HL-60/S4 treated with retinoic acid at 250 ng/mL for 4 days and 3 days (cell line): ENCODE measurements around the gene NISCH.

Source experiments
- in situ Hi-C: fragments of 300-500 bp; cut with MboI; formaldehyde crosslinking; loops from 2 replicates; pipeline ENCODE4 v1.7.0; 2022; ENCODE audit warnings: low sequenced_read_pairs

Gene NISCH

GRCh38 chr3:52446631-52447511 lies 8.5 kb upstream of the NISCH start:
- in situ Hi-C loops = no loop called here

DNA sequence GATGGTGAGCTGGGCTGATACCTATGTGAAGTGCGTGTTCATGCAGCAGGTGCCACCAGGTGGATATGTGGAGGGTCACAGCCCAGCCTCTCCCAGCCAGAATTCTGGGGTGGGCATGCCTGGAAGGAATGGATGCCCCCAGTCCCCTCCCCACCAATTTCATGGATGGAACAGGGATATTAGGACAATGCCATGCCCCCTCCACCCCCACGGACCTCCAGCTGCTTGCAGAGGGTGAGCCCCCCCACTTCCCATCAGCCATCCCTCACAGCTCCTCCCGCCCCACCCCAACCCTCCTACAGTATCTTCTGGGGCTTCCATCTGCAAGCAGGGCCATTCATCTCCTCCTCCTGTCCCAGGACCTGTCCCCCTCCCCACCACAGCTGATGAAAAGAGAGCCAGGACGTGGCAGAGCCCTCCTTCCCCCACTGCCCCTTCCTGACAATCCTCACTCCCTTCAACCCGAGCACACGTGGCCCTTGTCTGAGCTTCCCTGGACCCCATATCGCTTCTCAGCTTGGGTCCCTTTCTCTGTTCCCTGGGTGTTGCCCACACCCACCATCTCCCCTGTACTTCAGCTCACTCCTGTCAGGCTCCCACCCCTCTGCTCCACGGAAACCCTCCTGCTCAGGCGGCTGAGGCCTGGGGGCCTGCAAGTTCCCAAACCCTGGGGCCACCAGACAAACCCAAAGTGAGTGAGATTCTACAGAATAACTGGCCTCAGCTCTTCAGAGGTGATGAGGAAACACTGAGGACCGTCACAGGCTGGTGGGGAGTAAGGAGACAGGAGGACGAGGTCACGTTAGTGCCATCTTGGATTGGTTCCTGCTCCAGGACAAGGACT lies 7.7 kb upstream of the NISCH start:
- in situ Hi-C loops = no loop called here

DNA sequence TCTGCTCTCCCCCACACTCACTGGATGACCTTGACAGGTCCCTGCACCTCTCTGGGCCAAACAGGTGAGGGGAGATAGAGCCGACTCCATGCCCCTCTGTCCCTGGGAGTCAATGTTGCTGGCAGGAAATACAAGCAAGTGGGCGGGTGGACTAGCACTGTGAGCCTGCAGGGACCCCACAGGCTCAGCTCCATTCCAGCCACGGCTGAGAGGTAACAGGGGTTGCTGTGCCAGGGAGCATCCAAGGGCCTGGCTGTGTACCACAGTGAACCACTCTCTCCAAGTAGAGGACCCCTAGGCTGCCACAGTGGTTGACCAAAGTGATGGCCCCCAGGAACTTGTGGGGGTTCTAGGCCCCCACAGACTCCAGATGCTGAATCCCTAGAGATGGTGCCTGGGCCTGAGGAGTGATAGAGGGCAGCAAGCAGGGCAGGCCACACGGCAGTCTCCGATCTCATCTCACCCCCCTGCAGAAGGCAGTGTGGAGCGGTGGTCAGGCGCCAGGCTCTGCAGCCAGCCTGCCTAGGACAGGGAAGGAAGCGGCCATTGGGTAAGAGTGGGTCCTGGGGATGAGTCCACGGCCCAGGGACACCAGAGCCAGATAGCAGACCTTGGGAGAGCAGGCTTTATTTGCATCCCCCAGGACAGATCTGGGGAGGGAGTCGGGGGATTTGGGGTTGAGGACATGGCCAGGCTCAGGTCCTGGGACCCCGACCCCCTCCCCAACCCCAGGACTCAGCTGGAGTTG lies 4.7 kb upstream of the NISCH start:
- in situ Hi-C loops = no loop called here

- in situ Hi-C loops = no loop called here
These were observed 3.9 kb upstream of the NISCH start for GRCh38 chr3:52451237-52452083.

DNA sequence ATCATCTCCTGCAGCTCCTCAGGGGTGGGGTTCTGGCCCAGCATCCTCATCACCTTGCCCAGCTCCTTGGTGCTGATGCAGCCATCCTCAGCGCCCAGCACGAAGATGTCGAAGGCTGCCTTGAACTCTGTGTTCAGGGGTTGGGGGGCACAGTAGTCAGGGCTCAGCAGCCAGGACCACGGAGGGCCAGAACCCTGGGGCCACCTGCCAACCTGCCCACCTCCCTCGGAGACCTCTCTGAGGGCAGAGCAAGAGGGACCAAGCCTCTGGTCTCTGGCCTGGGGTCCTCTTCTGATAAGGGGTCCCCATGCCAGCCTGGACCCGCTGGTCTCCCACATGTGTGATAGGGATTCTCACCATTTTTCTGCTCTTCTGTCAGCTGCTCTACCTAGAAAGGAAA lies 3.3 kb upstream of the NISCH start:
- in situ Hi-C loops = no loop called here

DNA sequence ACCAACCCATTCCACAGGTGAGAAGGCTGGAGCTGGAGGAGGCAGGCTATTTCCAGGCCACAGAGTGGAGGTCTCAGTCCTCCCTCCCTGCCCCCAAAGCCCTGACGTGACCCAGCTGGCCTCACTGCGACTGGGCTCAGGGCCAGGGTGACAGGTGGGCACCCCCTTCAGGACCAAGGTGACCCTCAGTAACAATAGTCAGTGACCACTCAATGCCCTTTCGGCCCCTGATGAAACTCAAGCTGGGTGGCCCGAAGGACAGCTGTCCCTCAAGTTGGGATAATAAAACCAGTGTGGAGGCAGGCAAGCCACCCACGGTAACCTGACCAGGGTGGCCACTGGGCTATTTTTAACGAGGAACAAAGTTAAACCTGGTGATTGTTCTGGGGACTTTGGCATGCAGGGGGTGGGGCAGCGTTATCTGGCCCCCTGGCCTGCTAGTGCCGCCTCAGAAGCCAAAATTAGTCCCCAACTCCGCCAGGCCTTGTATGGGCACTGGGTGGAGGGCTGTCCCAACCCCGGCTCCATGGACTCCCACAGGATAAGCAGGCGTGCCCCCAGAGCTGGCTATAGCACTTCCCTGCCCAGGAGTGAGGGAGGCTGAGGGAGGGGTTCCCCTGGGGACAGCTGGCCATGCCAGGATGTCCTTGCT lies 2.7 kb upstream of the NISCH start:
- in situ Hi-C loops = no loop called here

DNA sequence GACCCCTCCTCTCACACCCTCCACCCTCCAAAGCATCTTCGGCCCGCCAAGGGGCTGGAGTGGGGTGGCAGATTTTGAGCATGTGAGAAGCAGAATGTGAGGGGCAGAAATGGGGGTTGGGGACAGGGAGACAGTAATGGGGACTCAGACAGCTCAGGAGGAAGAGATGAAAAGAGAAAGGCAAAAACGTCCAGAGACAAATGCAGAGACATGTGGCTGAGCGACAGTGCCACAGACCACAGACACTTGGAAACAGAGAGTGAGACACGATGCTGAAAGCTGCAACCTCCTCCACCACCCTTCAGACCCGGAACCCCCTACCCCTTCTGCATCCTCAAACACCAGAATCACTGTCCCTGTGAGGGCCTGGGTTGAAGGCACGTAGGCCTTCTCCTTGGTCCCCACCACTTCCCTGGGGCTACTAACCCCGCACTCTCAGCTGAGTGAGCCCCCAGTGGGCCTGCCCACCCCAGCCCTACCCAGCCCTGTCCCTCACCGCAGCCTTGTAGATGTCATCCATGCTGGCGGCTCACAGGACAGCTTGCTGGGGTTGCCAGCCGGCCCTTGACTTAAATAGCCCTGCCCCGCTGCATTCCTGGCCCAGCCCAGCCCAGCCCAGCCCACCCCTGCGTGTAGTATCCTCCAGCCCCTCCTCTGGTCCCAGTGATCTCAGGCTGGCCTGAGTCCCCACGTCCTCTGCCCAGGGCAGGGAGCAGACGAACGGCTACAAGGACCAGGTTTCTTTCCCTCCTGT lies 1.7 kb upstream of the NISCH start, which contains the start of gene TNNC1:
TNNC1 (minus strand) TSS at position 546 of the 754 bp plus-strand sequence; CDS start at position 520, 26 bp downstream.
- in situ Hi-C loops = no loop called here

- in situ Hi-C loops = no loop called here
These were observed 1.0 kb upstream of the NISCH start for GRCh38 chr3:52454250-52454937.

DNA sequence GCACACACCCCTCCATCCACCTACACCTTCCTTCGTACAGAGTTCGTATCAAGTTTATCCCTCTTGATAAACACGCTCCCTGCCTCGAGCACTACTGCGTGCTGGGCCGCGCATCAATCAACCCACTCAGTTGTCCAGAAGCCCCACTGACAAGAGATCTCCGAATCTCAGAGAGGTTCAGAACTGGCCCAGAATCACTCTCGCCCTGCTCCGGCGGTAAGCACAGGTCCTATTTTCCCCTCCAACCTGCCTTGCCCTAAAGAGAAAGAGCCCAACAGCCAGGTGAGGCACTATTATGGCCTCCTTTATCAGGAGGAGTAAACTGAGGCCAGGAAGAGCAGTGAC lies 494 bp upstream of the NISCH start:
- in situ Hi-C loops = no loop called here

DNA sequence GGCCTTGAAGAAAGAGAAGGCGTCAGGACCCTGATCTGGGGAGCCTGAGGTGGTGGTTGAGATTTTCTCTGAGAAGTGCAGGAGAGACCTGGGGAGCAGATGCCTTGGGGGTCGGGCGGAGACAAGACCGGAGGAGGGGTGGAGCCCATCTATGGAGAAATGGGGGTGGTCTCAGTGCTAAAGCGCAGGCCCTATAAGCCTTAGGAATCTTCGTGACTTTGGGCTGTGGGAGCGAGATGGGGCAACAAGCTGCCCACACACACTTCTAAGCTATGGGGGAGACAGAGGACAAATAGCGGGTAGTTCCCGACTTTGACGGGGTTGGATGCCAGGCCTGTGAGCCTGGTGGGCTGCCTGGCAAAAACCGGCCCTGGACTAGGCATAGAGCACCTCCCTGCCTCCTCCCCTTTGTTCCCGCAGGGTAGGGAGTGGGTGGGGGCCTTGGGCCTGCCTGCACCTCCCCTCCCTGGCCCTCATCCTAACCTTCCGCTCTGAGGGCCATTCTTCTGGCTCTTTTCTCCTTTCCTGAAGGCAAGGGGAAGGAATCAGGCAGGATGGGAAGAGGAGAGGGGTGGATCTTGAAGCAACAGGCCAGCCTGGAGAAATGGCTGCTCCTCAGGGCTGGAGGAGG lies 880 bp downstream of the NISCH start:
- in situ Hi-C loops = no loop called here

GRCh38 chr3:52456800-52457183 lies 1.4 kb downstream of the NISCH start:
- in situ Hi-C loops = no loop called here

- in situ Hi-C loops = no loop called here
These were observed 2.8 kb downstream of the NISCH start for GRCh38 chr3:52458031-52458760.

GRCh38 chr3:52458770-52459545 lies 3.6 kb downstream of the NISCH start:
- in situ Hi-C loops = no loop called here

GRCh38 chr3:52461874-52462273 lies 6.5 kb downstream of the NISCH start:
- in situ Hi-C loops = no loop called here

GRCh38 chr3:52463416-52463815 lies 8.0 kb downstream of the NISCH start:
- in situ Hi-C loops = no loop called here

- in situ Hi-C loops = no loop called here
These were observed 12.9 kb downstream of the NISCH start for GRCh38 chr3:52468336-52468735.

- in situ Hi-C loops = no loop called here
These were observed 13.6 kb downstream of the NISCH start for GRCh38 chr3:52469001-52469400.
